Tibial nerve (tissue), 4 donors: ENCODE data around the gene GON4L. TPM values are rescaled to one million over a fixed set of nuclear protein-coding genes. Genes with fewer than 3 reads are reported as not detected.
"Not testable (repeated sequence)": the region's sequence is repeated elsewhere in the genome, so short reads cannot be mapped to it uniquely, and the experiment has no call there.

Source experiments
- DNase-seq, 2 donors: peaks; one replicate each; pipeline ENCODE4 v3.0.0-alpha.2; 2019; ENCODE audit warnings: low spot score in 2 of 2
- H3K27ac ChIP-seq, 4 donors: fragments of 200-600 bp; sonication (generic) in 3 of 4; one replicate each; pipeline ENCODE4 v1.5.1; 2017 to 2019; ENCODE audit warnings: mild to moderate bottlenecking in 1 of 4
- H3K27me3 ChIP-seq, 2 donors: fragments of 200-600 bp; sonication (generic) in 1 of 2; one replicate each; pipeline versions ENCODE4 v1.5.1 to v1.6.0; 2017 to 2019
- H3K36me3 ChIP-seq, 3 donors: fragments of 200-600 bp; sonication (generic); one replicate each; pipeline ENCODE4 v1.5.1; 2018 to 2019
- H3K4me1 ChIP-seq, 4 donors: fragments of 200-600 bp; sonication (generic) in 3 of 4; one replicate each; pipeline ENCODE4 v1.5.1; 2017 to 2019
- H3K4me3 ChIP-seq, 4 donors: fragments of 200-600 bp; sonication (generic) in 3 of 4; one replicate each; pipeline ENCODE4 v1.5.1; 2017 to 2019; ENCODE audit warnings: mild to moderate bottlenecking in 1 of 4, moderate library complexity in 1 of 4
- H3K9me3 ChIP-seq, 4 donors: fragments of 200-600 bp; sonication (generic) in 3 of 4; one replicate each; pipeline ENCODE4 v1.5.1; 2017 to 2019
- EP300 ChIP-seq, 2 donors: sonication (generic); formaldehyde crosslinking; IDR thresholded peaks; one replicate each; pipeline ENCODE4 v1.6.1; 2017; ENCODE audit warnings: antibody characterized with exemption in 2 of 2, mild to moderate bottlenecking in 1 of 2
- POLR2A ChIP-seq, 2 donors: fragments of 450-650 bp; IDR thresholded peaks; one replicate each; pipeline ENCODE4 v1.6.1; 2017; ENCODE audit warnings: antibody characterized with exemption in 2 of 2, mild to moderate bottlenecking in 2 of 2, moderate library complexity in 2 of 2
- WGBS, 2 donors: methylation state at CpG; one replicate each; pipeline ENCODE4 v1.1.5; 2018; 5-methylcytosine and 5-hydroxymethylcytosine counted together
- total RNA-seq, 4 donors: library from RNA; depleted of rRNA; stranded (reverse); fragments of >200 nt; gene quantifications; one replicate each; pipeline ENCODE4 v1.1.0, GENCODE V29; 2016
- TF ChIP-seq, protein P1 (sequence below), 5 experiments: fragments of 200-600 bp in 3 of 5; fragments of 450-650 bp in 2 of 5; sonication (generic) in 3 of 5; IDR thresholded peaks; one replicate each; pipeline ENCODE4 v1.5.1; 2016 to 2019; ENCODE audit warnings: antibody characterized with exemption in 5 of 5, mild to moderate bottlenecking in 3 of 5, moderate library complexity in 2 of 5

Gene GON4L
- total RNA-seq, 4 donors from 2014 or later, result 53.3 to 88.2 (median 66.2) TPM

DNA sequence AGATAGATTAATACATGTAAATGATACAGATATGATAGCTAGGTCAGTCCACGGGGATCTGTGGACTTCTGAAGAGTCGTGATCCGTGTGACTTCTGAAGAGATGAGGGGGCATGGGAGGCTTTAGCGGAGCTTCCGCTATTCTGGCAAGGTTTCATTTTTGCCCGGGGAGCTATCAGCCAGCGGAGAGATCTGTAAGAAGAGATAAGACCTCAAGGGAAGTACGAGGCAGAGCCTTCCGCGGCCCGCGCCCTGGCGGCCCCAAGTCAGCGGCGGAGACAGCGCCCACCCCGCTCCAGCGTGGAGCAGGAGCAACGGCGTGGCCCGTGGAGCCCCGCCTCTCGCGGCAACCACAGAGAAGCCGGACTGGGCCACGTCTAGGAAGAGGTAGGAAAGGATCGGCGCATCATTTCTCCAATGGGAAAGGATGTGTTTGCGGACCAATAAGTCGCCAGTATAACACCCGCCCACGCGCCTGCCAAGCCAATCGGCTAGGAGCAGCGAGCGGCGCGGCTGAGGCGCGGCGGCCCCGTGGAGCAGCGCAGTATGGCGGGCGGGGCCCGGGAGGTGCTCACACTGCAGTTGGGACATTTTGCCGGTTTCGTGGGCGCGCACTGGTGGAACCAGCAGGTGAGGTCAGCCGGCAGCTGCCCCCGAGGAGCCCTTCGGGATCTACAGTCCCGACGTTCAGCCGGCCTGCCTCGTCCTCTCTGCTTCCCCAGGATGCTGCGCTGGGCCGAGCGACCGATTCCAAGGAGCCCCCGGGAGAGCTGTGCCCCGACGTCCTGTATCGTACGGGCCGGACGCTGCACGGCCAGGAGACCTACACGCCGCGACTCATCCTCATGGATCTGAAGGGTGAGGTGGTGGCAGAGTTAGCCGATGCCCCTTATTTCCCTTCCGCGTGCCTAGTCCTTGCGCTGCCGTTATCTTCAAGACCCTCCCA is 111.5 kb downstream of the GON4L start:
- Histone ChIP-seq H3K27ac (peak overlapping the region; percentile 76 to 87 (median 82)), H3K4me3 (peak overlapping the region; percentile 64 to 83 (median 76)), H3K36me3 (peaks cover 0 to 23% (median 0%) of the 10 kb centered on the region in 3 donors)
- not testable (repeated sequence) for H3K27me3 ChIP-seq, H3K9me3 ChIP-seq, H3K4me1 ChIP-seq
- peak; percentile 92 to 95 for DNase-seq
- peak in 1 of 2 donors; percentile 48 for TF ChIP-seq POLR2A (IDR thresholded peaks at IDR 0.05)
- peak; percentile 41 to 77 for TF ChIP-seq EP300 (IDR thresholded peaks at IDR 0.05)
- TF ChIP-seq, protein P1, sequence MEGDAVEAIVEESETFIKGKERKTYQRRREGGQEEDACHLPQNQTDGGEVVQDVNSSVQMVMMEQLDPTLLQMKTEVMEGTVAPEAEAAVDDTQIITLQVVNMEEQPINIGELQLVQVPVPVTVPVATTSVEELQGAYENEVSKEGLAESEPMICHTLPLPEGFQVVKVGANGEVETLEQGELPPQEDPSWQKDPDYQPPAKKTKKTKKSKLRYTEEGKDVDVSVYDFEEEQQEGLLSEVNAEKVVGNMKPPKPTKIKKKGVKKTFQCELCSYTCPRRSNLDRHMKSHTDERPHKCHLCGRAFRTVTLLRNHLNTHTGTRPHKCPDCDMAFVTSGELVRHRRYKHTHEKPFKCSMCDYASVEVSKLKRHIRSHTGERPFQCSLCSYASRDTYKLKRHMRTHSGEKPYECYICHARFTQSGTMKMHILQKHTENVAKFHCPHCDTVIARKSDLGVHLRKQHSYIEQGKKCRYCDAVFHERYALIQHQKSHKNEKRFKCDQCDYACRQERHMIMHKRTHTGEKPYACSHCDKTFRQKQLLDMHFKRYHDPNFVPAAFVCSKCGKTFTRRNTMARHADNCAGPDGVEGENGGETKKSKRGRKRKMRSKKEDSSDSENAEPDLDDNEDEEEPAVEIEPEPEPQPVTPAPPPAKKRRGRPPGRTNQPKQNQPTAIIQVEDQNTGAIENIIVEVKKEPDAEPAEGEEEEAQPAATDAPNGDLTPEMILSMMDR (IDR thresholded peaks at IDR 0.05), result peak in 2 of 5 experiments; percentile 16 to 40
- WGBS, 2 donors, result 0 to 1% methylated on average over 30 to 34 of the region's 77 CpGs

DNA sequence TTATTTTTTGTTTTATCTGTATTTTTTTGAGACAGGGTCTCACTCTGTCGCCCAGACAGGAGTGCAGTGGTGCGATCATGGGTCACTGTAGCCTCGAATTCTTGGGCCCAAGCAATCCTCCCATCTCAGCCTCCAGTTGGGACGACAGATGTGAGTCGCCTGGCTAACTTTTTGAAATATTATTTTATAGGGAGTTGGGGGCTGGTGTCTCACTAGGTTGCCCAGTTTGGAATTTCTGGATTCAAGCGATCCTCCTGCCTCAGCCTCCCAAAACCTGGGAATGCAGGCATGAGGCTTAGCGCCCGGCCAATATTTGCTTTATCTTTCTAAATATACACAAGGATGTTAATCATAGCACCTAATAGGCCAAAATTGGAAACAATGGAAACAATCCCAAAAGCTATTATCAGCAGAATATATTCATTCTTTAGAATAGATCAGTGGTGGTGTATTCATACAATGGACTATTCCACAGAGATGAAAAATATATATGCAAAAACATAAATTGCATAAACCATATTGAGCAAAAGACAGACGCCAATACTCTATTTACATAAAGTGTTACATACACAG is 112.2 kb downstream of the GON4L start:
- no peak for TF ChIP-seq EP300 (IDR thresholded peaks at IDR 0.05)
- TF ChIP-seq POLR2A (IDR thresholded peaks at IDR 0.05), result no peak
- TF ChIP-seq, protein P1 (IDR thresholded peaks at IDR 0.05), result no peak
- H3K27me3 ChIP-seq, result no peaks in the 10 kb centered on the region
- peak overlapping the region; percentile 76 to 87 (median 82) for H3K27ac ChIP-seq
- H3K9me3 ChIP-seq, result no peaks in the 10 kb centered on the region
- 82 to 83% methylated on average over 9 of the region's 9 CpGs for WGBS, 2 donors
- H3K4me1 ChIP-seq, result peaks cover 0 to 6% (median 2%) of the 10 kb centered on the region in 4 donors
- peak overlapping the region; percentile 64 to 83 (median 76) for H3K4me3 ChIP-seq
- DNase-seq, result no peak
- H3K36me3 ChIP-seq, result peaks cover 0 to 19% (median 0%) of the 10 kb centered on the region in 3 donors

DNA sequence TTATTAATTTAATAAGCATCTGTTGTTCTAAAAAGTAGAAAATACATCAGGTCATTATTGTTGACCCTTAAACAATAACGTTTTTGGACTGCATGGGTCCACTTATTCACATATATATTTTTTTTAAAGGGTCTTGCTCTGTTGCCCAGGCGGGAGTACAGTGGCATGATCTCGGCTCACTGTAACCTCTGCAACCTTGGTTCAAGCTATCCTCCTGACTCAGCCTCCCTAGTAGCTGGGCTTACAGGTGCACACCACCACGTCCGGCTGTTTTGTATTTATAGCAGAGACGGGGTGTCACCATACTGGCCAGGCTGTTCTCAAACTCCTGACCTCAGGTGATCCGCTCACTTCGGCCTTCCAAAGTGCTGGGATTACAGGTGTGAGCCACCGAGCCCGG is 115.1 kb downstream of the GON4L start:
- H3K9me3 ChIP-seq, result no peaks in the 10 kb centered on the region
- H3K36me3 ChIP-seq, result peaks cover 0 to 25% (median 0%) of the 10 kb centered on the region in 3 donors
- H3K27ac ChIP-seq, result no peak overlapping the region
- no peak overlapping the region for H3K4me3 ChIP-seq
- TF ChIP-seq, protein P1 (IDR thresholded peaks at IDR 0.05), result no peak
- TF ChIP-seq POLR2A (IDR thresholded peaks at IDR 0.05), result no peak
- TF ChIP-seq EP300 (IDR thresholded peaks at IDR 0.05), result no peak
- no peaks in the 10 kb centered on the region for H3K27me3 ChIP-seq
- WGBS, 2 donors, result 87 to 88% methylated on average over 10 of the region's 10 CpGs
- peaks cover 0 to 6% (median 2%) of the 10 kb centered on the region in 4 donors for H3K4me1 ChIP-seq
- DNase-seq, result no peak

DNA sequence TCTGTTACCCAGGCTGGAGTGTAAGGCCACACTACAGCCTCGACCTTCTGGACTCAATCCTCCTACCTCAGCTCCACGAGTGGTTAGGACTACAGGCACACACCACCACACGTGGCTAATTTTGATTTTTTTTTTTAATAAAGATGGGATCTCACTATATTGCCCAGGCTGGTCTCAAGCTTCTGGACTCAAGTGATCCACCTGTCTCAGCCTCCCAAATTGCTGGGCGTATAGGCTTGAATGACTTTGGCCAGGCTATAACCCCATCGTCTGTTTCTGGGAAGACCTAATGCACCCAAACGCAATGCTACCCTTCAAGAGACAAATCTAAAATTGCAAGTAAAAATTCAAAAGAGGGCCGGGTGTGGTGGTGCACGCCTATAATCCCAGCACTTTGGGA is 116.0 kb downstream of the GON4L start:
- H3K27me3 ChIP-seq, result no peaks in the 10 kb centered on the region
- H3K4me3 ChIP-seq, result no peak overlapping the region
- DNase-seq, result no peak
- TF ChIP-seq EP300 (IDR thresholded peaks at IDR 0.05) (no peak), POLR2A (IDR thresholded peaks at IDR 0.05) (no peak)
- TF ChIP-seq, protein P1 (IDR thresholded peaks at IDR 0.05), result no peak
- H3K27ac ChIP-seq, result no peak overlapping the region
- 88 to 89% methylated on average over 8 of the region's 8 CpGs for WGBS, 2 donors
- no peaks in the 10 kb centered on the region for H3K9me3 ChIP-seq
- H3K36me3 ChIP-seq, result peaks cover 0 to 33% (median 0%) of the 10 kb centered on the region in 3 donors
- peaks cover 0 to 6% (median 2%) of the 10 kb centered on the region in 4 donors for H3K4me1 ChIP-seq
